Glomerular endothelial cell (primary cell): ENCODE results near the gene SLC4A3. TPM values are rescaled to one million over a fixed set of nuclear protein-coding genes. Genes with fewer than 3 reads are reported as not detected.
"Not testable (repeated sequence)": the region's sequence is repeated elsewhere in the genome, so short reads cannot be mapped to it uniquely, and the experiment has no call there.

ENCODE experiments used
- DNase-seq: peaks from one replicate; pipeline ENCODE4 v3.0.0-alpha.2; 2011; ENCODE audit warnings: low read depth, low spot score; ENCODE audit errors: extremely low read depth
- total RNA-seq: library from RNA; depleted of rRNA; stranded (reverse); fragments of >200 nt; gene quantifications from 2 replicates; pipeline ENCODE4 v1.2.3, GENCODE V29; 2015

The SLC4A3 gene
- total RNA-seq, 1 donor from 2014 or later = 2.0 TPM

DNA sequence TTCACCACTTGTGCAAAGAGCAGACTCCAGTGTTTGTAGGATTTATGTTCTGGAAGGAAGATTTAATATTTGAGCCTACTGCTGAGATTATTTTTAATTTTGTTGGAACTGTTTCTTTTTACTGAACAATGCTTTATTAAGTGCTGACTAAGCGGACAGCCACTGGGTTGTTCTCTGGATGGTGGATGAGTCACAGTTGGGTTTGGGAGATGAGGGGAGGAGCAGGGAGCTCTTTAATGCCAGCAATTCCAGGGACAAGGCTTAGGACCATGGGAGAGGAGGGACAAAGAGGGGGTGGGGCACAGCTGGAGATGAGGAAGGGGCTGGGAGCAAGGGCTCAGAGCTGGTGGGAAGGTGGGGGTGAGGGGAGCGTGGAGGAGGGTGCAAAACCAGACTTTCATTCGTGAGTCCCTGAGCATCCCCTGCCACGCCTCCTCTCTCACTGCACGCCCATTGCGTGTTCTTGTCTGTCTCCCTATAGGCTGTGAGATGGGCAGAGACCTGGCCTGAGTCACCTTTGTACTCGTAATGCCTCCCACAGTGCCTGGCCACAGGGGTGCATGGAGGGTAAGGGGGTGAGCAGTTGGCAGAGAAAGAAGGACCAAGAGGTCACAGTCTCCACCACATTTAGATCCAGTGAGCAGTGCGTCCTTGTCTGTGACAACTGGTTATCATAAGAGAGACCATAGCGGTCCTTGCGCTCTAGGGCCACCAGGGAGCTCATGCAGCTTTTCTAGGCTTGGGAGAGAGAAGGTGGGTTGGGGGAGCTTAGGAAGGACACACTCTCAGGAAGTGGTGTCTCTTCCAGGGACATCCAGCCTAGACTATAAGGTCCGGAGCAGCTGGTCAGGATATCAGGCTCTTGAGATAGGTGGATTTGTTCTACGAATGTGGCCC lies 18.4 kb downstream of the SLC4A3 start:
- DNase-seq = no peak

GRCh38 chr2:219648176-219648575 lies 20.7 kb downstream of the SLC4A3 start:
- no peak for DNase-seq

DNA sequence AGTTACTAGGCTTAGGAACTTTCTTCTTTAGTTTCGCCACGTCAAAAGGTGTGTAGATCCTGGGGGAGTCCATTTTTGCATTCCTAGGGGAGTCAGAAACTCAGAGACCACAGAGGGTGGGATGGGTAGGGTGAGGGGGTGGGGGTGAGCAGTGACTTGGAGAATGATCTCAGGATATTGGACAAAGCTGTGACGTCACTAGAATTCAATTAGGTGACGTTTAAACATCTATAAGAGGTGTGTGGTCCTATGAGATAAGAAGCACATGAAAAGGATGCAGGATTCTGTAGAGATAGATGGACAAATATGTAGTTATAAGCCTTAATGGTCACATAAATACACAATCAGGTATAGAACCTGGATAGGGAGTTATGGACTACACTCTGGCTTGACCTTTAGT lies 21.5 kb downstream of the SLC4A3 start:
- DNase-seq = no peak

GRCh38 chr2:219650426-219651248 lies 23.2 kb downstream of the SLC4A3 start:
- DNase-seq = no peak

DNA sequence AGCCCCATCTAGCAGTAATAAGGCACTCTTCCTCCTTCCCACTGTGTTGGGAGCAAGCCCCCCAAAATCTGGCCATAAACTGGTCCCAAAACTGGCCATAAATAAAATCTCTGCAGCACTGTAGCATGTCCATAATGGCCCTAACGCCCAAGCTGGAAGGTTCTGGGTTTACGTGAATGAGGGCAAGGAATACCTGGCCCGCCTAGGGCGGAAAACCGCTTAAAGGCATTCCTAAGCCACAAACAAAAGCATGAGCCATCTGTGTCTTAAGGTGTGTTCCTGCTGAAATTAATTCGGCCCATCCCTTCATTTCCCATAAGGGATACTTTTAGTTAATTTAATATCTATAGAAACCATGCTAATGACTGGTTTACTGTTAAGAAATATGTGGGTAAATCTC lies 24.2 kb downstream of the SLC4A3 start:
- DNase-seq = not testable (repeated sequence)

GRCh38 chr2:219656526-219656925 lies 29.1 kb downstream of the SLC4A3 start:
- DNase-seq = no peak

DNA sequence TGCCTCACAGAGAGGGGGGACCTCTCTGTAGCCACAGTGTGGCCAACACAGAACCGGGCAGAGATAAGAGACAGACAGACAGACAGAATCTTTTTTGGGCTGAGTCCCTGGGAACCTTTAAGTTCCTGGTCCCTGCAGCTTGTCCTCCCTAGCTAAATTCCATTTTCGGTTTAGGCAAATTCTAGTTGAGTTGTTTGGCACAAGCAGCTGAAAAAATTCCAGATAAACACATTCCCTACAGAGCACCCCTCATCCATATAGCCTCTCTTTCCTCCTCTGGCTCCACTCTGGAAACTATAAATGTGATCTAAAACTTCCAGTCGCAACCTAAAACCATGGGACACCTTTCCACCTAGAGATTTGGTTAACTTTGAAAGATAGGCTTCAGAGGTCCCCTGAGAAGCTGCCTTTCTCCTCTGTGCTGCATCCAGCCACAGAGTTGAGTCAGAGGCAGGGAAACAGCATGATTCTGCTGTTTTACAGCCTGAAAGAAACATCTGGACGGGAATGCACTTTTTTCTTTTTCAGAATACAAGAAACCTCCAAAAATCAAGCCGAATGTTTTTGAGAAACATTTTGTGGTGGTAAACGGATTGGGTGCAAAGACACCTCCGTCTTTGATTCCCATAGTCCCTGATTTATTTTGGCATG lies 30.9 kb downstream of the SLC4A3 start:
- no peak for DNase-seq

DNA sequence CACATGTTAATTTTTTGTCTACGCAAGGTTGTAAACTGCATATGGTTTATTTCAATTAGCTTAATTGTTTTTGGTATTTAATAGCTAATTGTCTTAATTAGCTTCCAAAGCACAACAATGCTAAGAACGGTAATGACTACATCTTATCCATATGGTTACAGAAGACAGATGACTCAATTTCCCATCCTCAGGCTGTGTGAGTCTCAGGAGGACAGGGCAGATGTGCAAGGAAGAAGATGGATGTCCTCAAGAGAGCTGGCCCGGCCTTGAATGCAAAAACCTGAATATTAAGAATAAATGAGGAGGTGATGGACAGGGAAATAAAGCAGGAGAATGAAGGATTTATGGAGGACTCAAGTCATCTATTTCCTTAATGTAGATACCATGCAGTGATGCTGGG lies 31.4 kb downstream of the SLC4A3 start:
- no peak for DNase-seq

DNA sequence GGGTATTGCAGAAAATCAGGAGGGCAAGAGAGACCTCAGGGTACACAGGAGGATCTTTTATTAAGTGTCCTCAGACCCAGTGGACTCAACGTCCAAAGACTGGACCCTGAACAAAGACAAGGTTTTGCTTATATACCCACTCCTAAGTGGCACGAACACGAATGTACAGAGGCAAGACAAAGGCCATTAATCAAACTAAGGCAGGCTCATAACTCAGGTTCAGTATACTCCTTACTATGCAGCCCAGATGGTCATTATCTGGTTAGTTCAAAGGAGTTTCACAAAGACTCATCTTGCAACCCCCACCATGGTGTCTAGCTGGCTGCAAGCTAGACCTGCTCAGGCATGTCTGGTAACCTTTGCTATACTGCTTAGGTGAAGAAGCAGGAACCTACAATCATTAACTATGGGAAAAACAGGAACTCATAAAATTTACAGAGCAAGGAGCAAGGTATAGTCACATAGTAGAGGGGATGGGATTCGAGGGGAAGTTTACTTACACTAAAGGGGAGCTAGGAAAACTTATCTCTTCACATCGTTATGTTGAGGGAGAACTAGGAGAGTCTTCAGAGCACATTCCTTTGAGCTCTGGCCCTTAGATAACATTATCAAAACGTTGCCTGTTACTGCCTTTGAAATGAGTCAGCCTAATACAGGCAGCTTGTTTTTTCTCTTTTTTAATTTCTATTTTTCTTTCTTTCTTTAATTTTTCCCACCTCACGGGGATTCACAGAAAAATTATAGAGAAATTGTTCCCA lies 33.9 kb downstream of the SLC4A3 start:
- DNase-seq = no peak

- no peak for DNase-seq
These were observed 34.5 kb downstream of the SLC4A3 start for GRCh38 chr2:219661955-219662395.

- DNase-seq = no peak
These were observed 35.1 kb downstream of the SLC4A3 start for GRCh38 chr2:219662566-219662965.

- no peak for DNase-seq
These were observed 35.8 kb downstream of the SLC4A3 start for GRCh38 chr2:219663116-219663762.

GRCh38 chr2:219664041-219664440 lies 36.6 kb downstream of the SLC4A3 start:
- DNase-seq = no peak

- no peak for DNase-seq
These were observed 37.5 kb downstream of the SLC4A3 start for GRCh38 chr2:219664944-219665343.

DNA sequence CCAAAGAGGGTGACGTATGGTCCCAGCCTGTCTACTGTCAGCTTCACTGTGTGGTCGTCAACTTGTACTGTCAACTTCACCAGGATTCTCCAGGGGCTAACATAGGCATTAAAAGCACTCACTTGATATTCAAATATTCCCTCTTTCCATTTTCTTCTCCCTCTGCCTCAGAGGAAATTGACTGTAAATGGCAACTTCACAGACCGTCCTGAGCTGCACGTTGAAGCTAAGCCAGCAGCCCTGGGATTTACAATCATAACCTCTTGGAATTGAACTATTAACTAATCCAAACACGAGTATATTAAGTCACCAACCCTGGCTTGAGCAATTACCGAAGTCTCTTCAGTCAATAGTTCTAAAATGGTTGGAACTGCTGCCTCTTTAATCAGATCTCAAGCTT lies 38.5 kb downstream of the SLC4A3 start:
- DNase-seq = no peak

- no peak for DNase-seq
These were observed 40.9 kb downstream of the SLC4A3 start for GRCh38 chr2:219668316-219668715.

GRCh38 chr2:219670386-219670785 lies 43.0 kb downstream of the SLC4A3 start:
- no peak for DNase-seq

GRCh38 chr2:219671279-219671678 lies 43.8 kb downstream of the SLC4A3 start:
- no peak for DNase-seq

DNA sequence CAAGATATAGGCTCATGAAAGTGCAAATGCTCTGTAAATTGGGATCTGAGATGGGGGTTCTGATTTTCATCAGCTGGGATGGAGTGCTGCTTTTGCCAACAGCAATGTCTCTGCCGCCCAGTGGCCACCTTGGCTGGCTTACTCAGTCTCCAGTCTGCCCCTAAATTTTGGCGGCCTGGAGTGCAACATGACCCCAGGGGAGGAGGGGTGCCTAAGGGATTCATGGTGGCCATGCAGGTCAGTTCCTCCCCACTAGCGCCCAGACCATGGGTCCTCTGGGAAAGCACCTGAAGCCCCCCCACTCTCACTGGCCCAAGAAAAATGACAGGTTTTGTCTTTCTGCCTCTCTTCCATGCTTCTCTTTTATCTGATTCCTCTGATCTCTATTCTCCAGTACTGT lies 45.0 kb downstream of the SLC4A3 start:
- DNase-seq = no peak

DNA sequence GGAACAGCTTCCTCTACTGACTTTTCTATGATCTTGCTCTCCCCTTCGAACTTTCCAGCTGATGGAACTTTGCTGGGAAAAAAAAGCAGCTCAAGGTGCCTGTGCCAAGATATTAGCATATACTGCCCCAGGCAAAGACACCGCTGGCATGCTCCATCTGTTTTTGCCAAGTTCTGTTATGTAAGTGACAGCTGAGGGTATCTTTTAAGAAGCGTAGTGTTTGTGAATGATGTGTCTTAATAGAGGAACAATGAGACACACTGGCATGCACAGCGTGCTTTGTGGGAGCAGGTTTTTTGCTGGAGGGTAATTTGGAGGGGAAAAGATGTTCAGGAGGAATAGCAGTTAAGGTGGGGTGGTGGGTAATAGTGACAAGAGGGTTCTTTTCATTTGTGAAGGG lies 47.8 kb downstream of the SLC4A3 start:
- no peak for DNase-seq
